GM19099 (cell line): ENCODE data around the gene RBP2.

ENCODE experiments used
- POLR2A ChIP-seq: IDR thresholded peaks from 3 replicates; pipeline ENCODE4 v1.6.1; 2011; ENCODE audit warnings: low read depth; ENCODE audit not compliant: insufficient read length; ENCODE audit errors: extremely low read depth

RBP2 gene

GRCh38 chr3:139439278-139439677 lies 37.0 kb downstream of the RBP2 start:
- no peak for TF ChIP-seq POLR2A

- no peak for TF ChIP-seq POLR2A
Observed at GRCh38 chr3:139434764-139435307, 41.5 kb downstream of the RBP2 start.

GRCh38 chr3:139434228-139434627 lies 42.1 kb downstream of the RBP2 start:
- no peak for TF ChIP-seq POLR2A

DNA sequence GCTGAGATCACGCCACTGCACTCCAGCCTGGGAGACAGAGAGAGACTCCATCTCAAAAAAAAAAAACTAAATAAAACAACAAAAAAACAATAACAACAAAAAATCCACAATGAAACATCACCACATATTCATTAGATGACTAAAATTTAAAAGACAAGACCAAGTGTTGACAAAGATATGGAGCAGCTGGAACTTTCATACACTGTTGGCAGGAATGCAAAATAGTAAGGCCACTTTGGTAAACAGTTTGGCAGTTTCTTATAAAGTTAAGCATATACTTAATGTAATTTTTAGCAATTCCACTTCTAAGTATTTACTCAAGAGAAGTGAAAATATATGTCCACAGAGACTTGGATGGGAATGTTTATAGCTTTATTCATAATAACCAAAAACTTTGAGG lies 43.2 kb downstream of the RBP2 start:
- no peak for TF ChIP-seq POLR2A

DNA sequence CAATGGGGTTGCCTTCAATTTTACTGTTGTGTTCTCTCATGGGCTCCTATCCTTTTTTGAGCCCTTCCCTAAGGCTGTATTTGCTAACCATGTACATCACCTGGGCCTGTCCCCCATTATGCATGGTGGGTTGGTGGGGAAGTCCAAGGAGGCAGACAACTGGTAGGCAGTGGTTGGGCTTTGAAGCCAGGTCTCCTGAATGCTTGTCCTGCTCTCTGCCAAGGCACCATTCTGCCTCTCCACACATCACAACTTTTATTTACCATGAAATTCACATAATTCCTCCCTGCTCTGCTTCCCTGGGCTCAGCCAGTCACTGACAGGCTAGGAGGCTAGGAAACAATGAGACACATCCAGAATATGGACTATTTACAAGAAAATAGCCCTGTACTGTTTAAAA lies 45.8 kb downstream of the RBP2 start:
- no peak for TF ChIP-seq POLR2A

DNA sequence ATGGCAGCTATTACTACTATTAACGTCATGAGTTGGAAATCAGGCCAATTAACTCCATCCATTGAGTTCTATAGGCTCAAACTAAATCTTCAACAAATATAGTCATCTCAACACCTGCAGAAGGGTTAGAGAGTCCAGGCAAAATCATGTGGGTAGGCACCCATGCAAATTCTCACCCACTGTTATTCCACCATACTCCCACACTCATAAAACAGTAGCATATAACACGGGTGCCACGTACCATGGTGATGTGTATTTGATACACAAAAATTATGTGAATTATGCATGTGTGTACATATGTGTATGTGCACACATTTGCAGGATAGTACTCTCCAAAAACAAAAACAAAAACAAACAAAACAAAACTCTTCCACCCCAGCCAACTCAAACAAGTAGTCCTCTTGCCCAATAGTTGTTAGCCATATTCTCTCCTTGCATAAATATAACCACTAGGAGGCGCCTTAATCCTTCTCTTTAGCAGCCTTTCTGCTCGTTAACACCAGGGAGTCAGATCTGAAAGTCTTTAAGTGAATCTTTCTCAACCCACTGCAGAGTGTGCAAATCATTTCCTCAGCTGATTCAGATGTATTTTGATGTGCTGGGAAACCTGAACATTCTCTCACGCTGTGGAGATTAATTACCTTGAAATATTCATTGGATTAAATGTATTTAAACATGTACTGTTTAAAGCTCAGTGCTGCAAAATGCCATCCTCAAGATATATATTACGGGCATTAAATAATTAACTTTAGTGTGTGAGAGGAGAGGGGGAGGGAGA lies 48.8 kb downstream of the RBP2 start:
- no peak for TF ChIP-seq POLR2A

DNA sequence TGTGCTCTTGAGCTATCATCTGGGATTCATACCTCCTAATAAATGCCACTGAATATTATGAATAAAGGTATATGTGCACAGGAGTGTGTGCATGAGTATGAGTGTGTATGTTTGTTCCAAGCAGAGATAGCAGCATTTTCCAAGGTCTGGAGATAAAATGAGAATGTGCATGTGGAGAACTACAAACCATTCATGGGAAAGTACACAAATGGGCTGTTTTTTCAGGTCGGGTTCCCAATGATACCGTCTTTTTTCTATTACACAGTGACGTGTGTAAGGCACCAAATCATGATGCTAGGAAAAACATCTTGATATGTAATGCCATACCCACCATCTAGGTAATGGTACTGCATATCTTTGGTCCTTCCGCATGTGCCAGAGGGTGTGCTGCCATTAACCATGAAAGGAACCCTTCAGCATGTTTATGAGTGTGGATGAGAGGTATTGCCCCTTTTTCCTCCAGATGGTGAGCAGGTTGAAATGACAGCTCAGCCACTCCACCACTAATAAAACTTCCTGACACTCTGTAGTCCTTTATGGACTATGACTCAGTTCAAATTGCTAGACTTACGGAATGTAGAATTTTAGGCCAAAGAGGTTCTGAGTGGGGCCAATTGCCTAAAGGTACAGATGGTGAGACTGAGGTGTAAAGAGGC lies 50.4 kb downstream of the RBP2 start:
- TF ChIP-seq POLR2A, result no peak

DNA sequence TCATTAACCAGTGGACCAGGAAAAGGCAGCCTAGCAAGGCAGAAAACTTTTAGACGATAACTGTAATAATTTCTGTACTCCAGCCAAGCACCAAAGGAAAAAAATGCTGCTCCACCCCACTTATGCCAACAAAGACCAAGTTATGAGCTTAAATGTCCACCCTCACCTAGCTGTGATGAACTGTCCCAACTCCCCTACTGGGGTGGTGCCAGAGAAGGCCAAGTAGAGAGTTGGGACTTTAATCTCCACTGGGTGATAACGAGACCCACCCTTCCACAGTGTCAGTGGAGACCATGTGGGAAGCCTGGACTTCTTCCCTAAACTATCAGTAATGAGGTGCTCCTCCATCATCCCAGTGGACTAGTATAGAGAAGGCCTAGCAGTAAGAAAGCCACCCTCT lies 53.1 kb downstream of the RBP2 start:
- no peak for TF ChIP-seq POLR2A

DNA sequence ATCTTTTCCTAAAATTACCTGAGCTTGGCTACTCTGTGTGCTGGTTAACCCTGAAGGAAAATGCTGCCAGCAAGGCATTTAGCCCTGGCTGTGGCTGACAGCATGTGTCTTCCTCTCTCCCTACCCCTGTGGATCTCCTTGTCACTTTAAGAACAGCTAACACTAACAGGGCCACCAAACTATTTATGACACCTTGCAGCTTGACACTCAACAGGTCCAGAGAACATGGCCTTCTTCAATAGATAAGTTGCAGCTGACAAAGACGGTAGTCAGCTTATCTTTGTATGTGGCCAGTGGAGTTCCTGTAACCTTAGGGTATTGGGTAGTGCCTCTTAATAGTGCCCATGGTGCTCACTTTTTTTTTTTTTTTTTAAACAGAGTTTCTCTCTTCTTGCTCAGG lies 54.9 kb downstream of the RBP2 start:
- TF ChIP-seq POLR2A, result no peak

- TF ChIP-seq POLR2A, result no peak
Observed at GRCh38 chr3:139421040-139421439, 55.3 kb downstream of the RBP2 start.

GRCh38 chr3:139418144-139418543 lies 58.2 kb downstream of the RBP2 start:
- no peak for TF ChIP-seq POLR2A

DNA sequence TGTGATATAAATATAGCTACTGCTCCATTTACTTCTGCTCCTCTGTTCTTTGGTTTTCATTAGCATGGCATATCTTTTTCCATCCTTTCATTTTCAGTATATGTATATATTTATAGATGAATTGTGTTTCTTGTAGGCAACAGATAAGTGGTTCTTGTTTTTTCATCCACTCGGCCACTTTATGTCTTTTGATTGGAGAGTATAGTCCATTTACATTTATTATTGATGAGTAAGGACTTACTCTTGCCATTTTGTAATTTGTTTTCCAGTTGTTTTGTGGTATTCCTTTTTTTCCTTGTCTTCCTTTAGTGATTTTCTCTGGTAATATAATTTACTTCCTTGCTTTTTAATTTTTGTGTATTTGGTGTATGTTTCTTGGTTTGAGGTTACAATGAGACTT lies 60.0 kb downstream of the RBP2 start:
- TF ChIP-seq POLR2A, result no peak

- TF ChIP-seq POLR2A, result no peak
Observed at GRCh38 chr3:139414608-139415224, 61.6 kb downstream of the RBP2 start.
